NB4 (cell line): ENCODE results near the gene KCNAB1.

Experiments used
- CTCF ChIP-seq: IDR thresholded peaks from one replicate; pipeline ENCODE4 v1.5.1; 2012; ENCODE audit warnings: low read depth, low read length
- MAX ChIP-seq: IDR thresholded peaks from 2 replicates; pipeline ENCODE4 v1.6.1; 2011; ENCODE audit warnings: low read depth, low read length
- MYC ChIP-seq: IDR thresholded peaks from 2 replicates; pipeline ENCODE4 v1.6.1; 2011; ENCODE audit warnings: low read depth, low read length
- POLR2A ChIP-seq: IDR thresholded peaks from 2 replicates; pipeline ENCODE4 v1.6.1; 2011; ENCODE audit warnings: mild to moderate bottlenecking; ENCODE audit not compliant: insufficient read length; ENCODE audit errors: extremely low read depth

GRCh38 chr3:156144060-156144459 is 23.7 kb downstream of the KCNAB1 start:
- TF ChIP-seq CTCF (no peak), MYC (no peak), MAX (no peak), POLR2A (no peak)
